SK-N-SH (cell line): ENCODE data around the gene BOLA3. TPM values are rescaled to one million over a fixed set of nuclear protein-coding genes. Genes with fewer than 3 reads are reported as not detected.

ENCODE experiments used
- CTCF ChIA-PET: fragments of 300-600, 350-600 bp; formaldehyde crosslinking; extraction: SDS; loops from one replicate; lab custom pipeline; 2021; lab: Yijun Ruan, JAX
- POLR2A ChIA-PET: fragments of 350-600 bp; sonication (Branson Sonifier 250); formaldehyde crosslinking; extraction: SDS; loops from one replicate; lab custom pipeline; 2020; ENCODE audit warnings: antibody characterized with exemption, inconsistent platforms; lab: Yijun Ruan, JAX
- DNase-seq: peaks from one replicate; pipeline ENCODE4 v3.0.0; 2012
- H2AFZ ChIP-seq: fragments of 200-600 bp; sonication (generic); 2 replicates; pipeline ENCODE4 v1.8.1; 2016; ENCODE audit warnings: antibody characterized with exemption, mild to moderate bottlenecking, low read depth
- H3F3A ChIP-seq: fragments of 200-600 bp; sonication (generic); replicated peaks from 2 replicates; pipeline ENCODE3; 2016; ENCODE audit warnings: antibody characterized with exemption, mild to moderate bottlenecking; ENCODE audit not compliant: insufficient read depth
- H3K27ac ChIP-seq, 2 experiments: fragments of 200-500 bp in 1 of 2; fragments of 200-600 bp in 1 of 2; sonication (Bioruptor generic) in 1 of 2; sonication (generic), shearing (Covaris generic) in 1 of 2; 2 replicates each; pipeline versions ENCODE4 v1.5.1 to v1.6.1; 2014 to 2016; ENCODE audit warnings: low read depth in 2 of 2, inconsistent platforms in 1 of 2, low read length in 1 of 2, mild to moderate bottlenecking in 1 of 2, mixed read lengths in 1 of 2
- H3K27me3 ChIP-seq: fragments of 200-600 bp; sonication (generic), shearing (Covaris generic); 2 replicates; pipeline ENCODE4 v1.6.1; 2016; ENCODE audit warnings: mixed run types; ENCODE audit not compliant: insufficient read depth
- H3K36me3 ChIP-seq, 2 experiments: fragments of 200-500 bp in 1 of 2; fragments of 200-600 bp in 1 of 2; sonication (Bioruptor generic) in 1 of 2; sonication (generic) in 1 of 2; replicated peaks in 1 of 2; 2 replicates each; pipeline versions ENCODE3 to v1.5.1; 2014 to 2016; ENCODE audit warnings: low read length in 1 of 2, mild to moderate bottlenecking in 1 of 2; ENCODE audit not compliant: insufficient read depth in 2 of 2, control insufficient read depth in 1 of 2
- H3K4me1 ChIP-seq, 2 experiments: fragments of 200-500 bp in 1 of 2; fragments of 200-600 bp in 1 of 2; sonication (Bioruptor generic) in 1 of 2; sonication (generic), shearing (Covaris generic) in 1 of 2; 2 replicates each; pipeline versions ENCODE4 v1.5.1 to v1.6.1; 2014 to 2016; ENCODE audit warnings: low read depth in 1 of 2, low read length in 1 of 2, mixed run types in 1 of 2; ENCODE audit not compliant: insufficient read depth in 2 of 2, control insufficient read depth in 1 of 2
- H3K4me2 ChIP-seq: fragments of 200-600 bp; sonication (generic), shearing (Covaris generic); 2 replicates; pipeline ENCODE4 v1.6.1; 2017; ENCODE audit warnings: mixed run types
- H3K4me3 ChIP-seq, 2 experiments: fragments of 200-500 bp in 1 of 2; fragments of 200-600 bp in 1 of 2; sonication (Bioruptor generic) in 1 of 2; sonication (generic), shearing (Covaris generic) in 1 of 2; 2 replicates each; pipeline versions ENCODE4 v1.5.1 to v1.8.1; 2014 to 2016; ENCODE audit warnings: low read depth in 2 of 2, inconsistent platforms in 1 of 2, low read length in 1 of 2, mild to moderate bottlenecking in 1 of 2, mixed read lengths in 1 of 2, moderate library complexity in 1 of 2
- H3K79me2 ChIP-seq: fragments of 200-600 bp; sonication (generic); 2 replicates; pipeline ENCODE4 v1.8.1; 2017; ENCODE audit warnings: mild to moderate bottlenecking; ENCODE audit not compliant: insufficient read depth
- H3K9ac ChIP-seq: fragments of 200-600 bp; sonication (generic); 2 replicates; pipeline ENCODE4 v1.6.1; 2017; ENCODE audit warnings: mixed run types
- H3K9me2 ChIP-seq: fragments of 200-600 bp; sonication (generic); 2 replicates; pipeline ENCODE4 v1.6.1; 2017; ENCODE audit warnings: mixed run types
- H3K9me3 ChIP-seq: fragments of 200-600 bp; sonication (generic); 2 replicates; pipeline ENCODE4 v1.6.1; 2017; ENCODE audit warnings: mixed run types, mild to moderate bottlenecking, moderate library complexity
- H4K20me1 ChIP-seq: fragments of 200-600 bp; sonication (generic); 2 replicates; pipeline ENCODE4 v1.6.1; 2017; ENCODE audit warnings: mild to moderate bottlenecking, mixed run types; ENCODE audit not compliant: insufficient read depth
- CHD2 ChIP-seq: fragments of 150-350 bp; IDR thresholded peaks from 2 replicates; pipeline ENCODE4 v1.6.1; 2018; ENCODE audit warnings: low read length; ENCODE audit not compliant: partially characterized antibody
- ELF1 ChIP-seq: IDR thresholded peaks from 2 replicates; pipeline ENCODE4 v1.4.0; 2012
- EZH2phosphoT487 ChIP-seq: fragments of 200-600 bp; sonication (generic); IDR thresholded peaks from 2 replicates; pipeline ENCODE4 v1.6.1; 2017; ENCODE audit warnings: low read depth, mixed run types, mild to moderate bottlenecking, antibody characterized with exemption, moderate library complexity, borderline replicate concordance
- FOSL2 ChIP-seq: IDR thresholded peaks from 2 replicates; pipeline ENCODE4 v1.4.0; 2012; ENCODE audit warnings: low read depth, mild to moderate bottlenecking, moderate library complexity, borderline replicate concordance
- FOXJ3 ChIP-seq: sonication (generic); formaldehyde crosslinking; IDR thresholded peaks from 2 replicates; pipeline ENCODE4 v1.5.1; 2020; ENCODE audit warnings: mild to moderate bottlenecking, missing genetic modification reagents
- FOXM1 ChIP-seq: IDR thresholded peaks from 2 replicates; pipeline ENCODE4 v1.4.0; 2012; ENCODE audit warnings: low read depth, mild to moderate bottlenecking
- GATA2 ChIP-seq: sonication (generic); formaldehyde crosslinking; IDR thresholded peaks from 2 replicates; pipeline ENCODE4 v1.5.0; 2020; ENCODE audit warnings: mild to moderate bottlenecking, missing genetic modification reagents
- IRF3 ChIP-seq: fragments of 150-350 bp; IDR thresholded peaks from 2 replicates; pipeline ENCODE4 v1.6.1; 2016; ENCODE audit warnings: mild to moderate bottlenecking, low read depth, low read length
- JUND ChIP-seq: IDR thresholded peaks from 2 replicates; pipeline ENCODE4 v1.4.0; 2012
- MEF2A ChIP-seq: IDR thresholded peaks from 2 replicates; pipeline ENCODE4 v1.4.0; 2012; ENCODE audit warnings: low read depth, borderline replicate concordance
- MXI1 ChIP-seq: IDR thresholded peaks from 2 replicates; pipeline ENCODE4 v1.6.1; 2012; ENCODE audit warnings: mild to moderate bottlenecking, low read depth, low read length, improper control_type of control experiment
- NFIC ChIP-seq: IDR thresholded peaks from 2 replicates; pipeline ENCODE4 v1.4.0; 2012; ENCODE audit warnings: borderline replicate concordance
- POLR2AphosphoS5 ChIP-seq: IDR thresholded peaks from 2 replicates; pipeline ENCODE4 v1.6.1; 2012; ENCODE audit warnings: low read depth, low read length
- RAD21 ChIP-seq: IDR thresholded peaks from 2 replicates; pipeline ENCODE4 v1.6.1; 2012; ENCODE audit warnings: mild to moderate bottlenecking, low read length
- REST ChIP-seq: IDR thresholded peaks from 2 replicates; pipeline ENCODE4 v1.6.1; 2012; ENCODE audit warnings: mild to moderate bottlenecking, low read depth, low read length, moderate library complexity
- RXRA ChIP-seq: IDR thresholded peaks from 2 replicates; pipeline ENCODE4 v1.4.0; 2012; ENCODE audit warnings: low read depth, mild to moderate bottlenecking, borderline replicate concordance
- TAF1 ChIP-seq: IDR thresholded peaks from 2 replicates; pipeline ENCODE4 v1.6.1; 2012; ENCODE audit warnings: low read depth, mild to moderate bottlenecking, low read length, moderate library complexity, borderline replicate concordance
- TCF12 ChIP-seq: IDR thresholded peaks from 2 replicates; pipeline ENCODE4 v1.4.0; 2012
- YY1 ChIP-seq: IDR thresholded peaks from 2 replicates; pipeline ENCODE4 v1.4.0; 2012; ENCODE audit warnings: low read depth, mild to moderate bottlenecking
- ZBTB33 ChIP-seq: IDR thresholded peaks from 2 replicates; pipeline ENCODE4 v1.4.0; 2012; ENCODE audit warnings: low read depth, borderline replicate concordance
- WGBS: methylation state at CpG from one replicate; pipeline ENCODE4 v1.1.6; 2017; ENCODE audit warnings: low lambda C conversion rate; 5-methylcytosine and 5-hydroxymethylcytosine counted together
- polyA plus RNA-seq, 3 experiments: library from polyadenylated mRNA; depleted of rRNA; stranded (reverse); fragments of >200 nt; gene quantifications; 2 replicates each; pipeline ENCODE4 v1.2.3, GENCODE V29; 2012

BOLA3 gene
- polyA plus RNA-seq, 1 of the 3 experiments (the other 2 are of a cell fraction) = 90.1 TPM

- no peak for TF ChIP-seq FOSL2
- TF ChIP-seq YY1 = no peak
- no peak for TF ChIP-seq JUND
- no peak for TF ChIP-seq GATA2 (CRISPR knock-in tag)
- TF ChIP-seq TAF1 = no peak
- no peak for TF ChIP-seq RXRA
- no peak for TF ChIP-seq FOXM1
- no peak for TF ChIP-seq NFIC
- TF ChIP-seq MXI1 = no peak
- CTCF ChIA-PET = interaction anchor here (0.7 to 8.7 kb wide), 4 partner anchors 10 to 328 kb away, joined by 3 to 155 read pairs (median 4); partner anchors contain the start of genes MTHFD2 and STAMBP
Observed at GRCh38 chr2:74152954-74153353, 5.2 kb upstream of the BOLA3 start.

GRCh38 chr2:74149570-74150319 lies 2.0 kb upstream of the BOLA3 start:
- no peaks in the 10 kb centered on the region for H3K27me3 ChIP-seq
- peaks cover 35 to 38% of the 10 kb centered on the region in 2 experiments for H3K36me3 ChIP-seq
- H3K4me2 ChIP-seq = no peak overlapping the region
- H3K9me3 ChIP-seq = no peaks in the 10 kb centered on the region
- peaks cover 4 to 22% of the 10 kb centered on the region in 2 experiments; a peak in 3 of 4 replicates for H3K4me1 ChIP-seq
- H3K9me2 ChIP-seq = no peaks in the 10 kb centered on the region
- H3F3A ChIP-seq = peaks cover 42% of the 10 kb centered on the region
- H3K27ac ChIP-seq = no peak overlapping the region
- TF ChIP-seq EZH2phosphoT487 (no peak), CHD2 (no peak), REST (no peak), FOSL2 (no peak), GATA2 (CRISPR knock-in tag) (no peak), YY1 (no peak), MEF2A (no peak), POLR2AphosphoS5 (no peak), RXRA (no peak), RAD21 (no peak), FOXJ3 (CRISPR knock-in tag) (no peak), IRF3 (no peak), ELF1 (no peak), ZBTB33 (no peak), TCF12 (no peak)
- CTCF ChIA-PET = interaction anchor here (0.8 to 8.7 kb wide), 7 partner anchors 9 to 325 kb away, joined by 3 to 155 read pairs (median 5); partner anchors contain the start of gene STAMBP
- H3K79me2 ChIP-seq = peaks cover 48% of the 10 kb centered on the region
- no peak overlapping the region for H2AFZ ChIP-seq
- WGBS = 96% methylated on average over 7 of the region's 7 CpGs
- no peak overlapping the region for H3K4me3 ChIP-seq
- H4K20me1 ChIP-seq = no peaks in the 10 kb centered on the region
- no peak for DNase-seq
- no peak overlapping the region for H3K9ac ChIP-seq
- POLR2A ChIA-PET = interaction anchor here (1.5 kb wide), 1 partner anchor 29 kb away, joined by 10 read pairs; the partner anchor contains the start of gene MOB1A

More at GRCh38 chr2:74152954-74153353, 5.2 kb upstream of the BOLA3 start:
- H3K9me2 ChIP-seq = no peaks in the 10 kb centered on the region
- H3K4me3 ChIP-seq = no peak overlapping the region
- no peaks in the 10 kb centered on the region for H4K20me1 ChIP-seq
- H3K27me3 ChIP-seq = no peaks in the 10 kb centered on the region
- no peak overlapping the region for H3K9ac ChIP-seq
- POLR2A ChIA-PET = no interaction called here
- no peaks in the 10 kb centered on the region for H3K9me3 ChIP-seq
- H3F3A ChIP-seq = peaks cover 51% of the 10 kb centered on the region
- H2AFZ ChIP-seq = no peak overlapping the region
- 97% methylated on average over 2 of the region's 2 CpGs for WGBS
- H3K4me1 ChIP-seq = peaks cover 0 to 10% of the 10 kb centered on the region in 2 experiments; a peak in 1 of 4 replicates
- peaks cover 25% of the 10 kb centered on the region for H3K79me2 ChIP-seq
- no peak overlapping the region for H3K27ac ChIP-seq
- no peak overlapping the region for H3K4me2 ChIP-seq
- H3K36me3 ChIP-seq = peaks cover 64 to 67% of the 10 kb centered on the region in 2 experiments
- no peak for DNase-seq
